ENCODE measurements around the gene VWA5A.
"Not testable (repeated sequence)": the region's sequence is repeated elsewhere in the genome, so short reads cannot be mapped to it uniquely, and the experiment has no call there.

VWA5A gene

DNA sequence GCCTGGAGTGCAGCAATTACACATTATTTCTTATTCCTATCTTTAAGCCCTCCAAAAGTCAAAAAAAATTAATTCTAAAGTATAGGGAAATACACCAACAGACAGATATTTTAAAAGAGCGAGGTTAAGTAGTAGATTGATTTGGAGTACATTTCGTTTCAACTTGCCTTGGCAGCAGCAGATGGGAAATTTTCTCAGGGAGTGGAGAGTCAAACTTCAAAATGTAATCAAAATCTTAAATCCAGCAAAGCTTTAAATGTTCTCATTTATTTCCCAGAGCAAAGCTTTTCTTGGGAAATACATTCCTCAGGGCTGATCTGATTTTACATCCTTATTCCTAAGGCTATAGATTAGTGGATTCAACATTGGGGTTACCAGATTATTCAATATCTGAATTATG lies 21.9 kb upstream of the VWA5A start:
- DNase-seq: no peak

DNA sequence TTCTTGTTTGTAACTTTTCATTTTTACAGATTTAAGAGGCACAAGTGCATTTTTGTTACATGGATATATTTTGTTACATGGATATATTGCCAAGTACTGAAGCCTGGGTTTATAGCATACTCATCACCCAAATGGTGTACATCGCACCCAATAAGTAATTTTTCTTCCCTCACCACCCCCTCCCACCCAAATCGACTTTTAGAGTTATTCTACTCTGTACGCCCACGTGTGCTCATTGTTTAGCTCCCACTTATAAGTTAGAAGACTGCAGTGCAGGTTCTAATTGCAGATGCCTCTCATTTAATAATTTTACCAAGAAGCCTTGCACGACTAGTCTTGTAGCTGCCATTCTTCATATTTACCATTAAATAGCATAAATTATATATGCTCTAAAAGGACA lies 20.5 kb upstream of the VWA5A start:
- DNase-seq: no peak

GRCh38 chr11:124096364-124096763 lies 18.9 kb upstream of the VWA5A start:
- DNase-seq: no peak

DNA sequence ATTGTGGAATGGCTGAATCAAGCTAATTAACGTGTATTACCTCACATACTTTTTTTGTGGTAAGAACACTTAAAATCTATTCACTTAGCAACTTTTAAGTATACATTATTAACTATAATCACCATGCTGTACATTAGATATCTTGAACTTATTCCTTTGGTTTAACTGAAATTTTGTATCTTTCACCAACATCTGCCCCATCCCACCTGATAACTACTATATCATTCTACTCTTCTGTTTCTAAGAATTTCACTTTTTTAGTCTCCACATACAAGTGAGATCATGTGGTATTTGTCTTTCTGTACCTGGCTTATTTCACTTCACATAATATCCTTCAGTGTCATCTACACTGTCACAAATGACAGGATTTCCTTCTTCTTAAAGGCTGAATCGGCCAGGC lies 17.1 kb upstream of the VWA5A start:
- no peak for DNase-seq

DNA sequence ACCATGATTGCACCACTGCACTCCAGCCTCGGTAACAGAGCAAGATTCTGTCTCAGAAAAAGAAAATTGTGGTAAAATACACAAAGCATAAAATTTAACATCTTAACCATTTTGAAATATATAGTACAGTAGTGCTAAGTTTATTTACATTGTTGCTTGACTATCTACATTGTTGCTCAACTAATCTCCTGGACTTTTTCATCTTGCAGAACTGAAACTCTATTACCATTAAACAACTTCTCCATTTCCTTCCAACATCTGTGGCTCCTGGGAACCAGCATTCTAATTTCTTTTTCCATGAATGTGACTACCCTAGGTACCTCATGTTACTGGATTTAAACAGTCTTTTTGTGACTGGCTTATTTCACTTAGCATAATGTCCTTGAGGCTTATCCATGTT lies 13.5 kb upstream of the VWA5A start:
- DNase-seq: no peak

GRCh38 chr11:124108156-124108555 lies 7.1 kb upstream of the VWA5A start:
- DNase-seq: no peak

GRCh38 chr11:124109377-124109776 lies 5.9 kb upstream of the VWA5A start:
- no peak for DNase-seq

GRCh38 chr11:124110201-124110600 lies 5.0 kb upstream of the VWA5A start:
- DNase-seq: no peak

- DNase-seq: no peak
These were observed 1.4 kb upstream of the VWA5A start for GRCh38 chr11:124113890-124114289.

DNA sequence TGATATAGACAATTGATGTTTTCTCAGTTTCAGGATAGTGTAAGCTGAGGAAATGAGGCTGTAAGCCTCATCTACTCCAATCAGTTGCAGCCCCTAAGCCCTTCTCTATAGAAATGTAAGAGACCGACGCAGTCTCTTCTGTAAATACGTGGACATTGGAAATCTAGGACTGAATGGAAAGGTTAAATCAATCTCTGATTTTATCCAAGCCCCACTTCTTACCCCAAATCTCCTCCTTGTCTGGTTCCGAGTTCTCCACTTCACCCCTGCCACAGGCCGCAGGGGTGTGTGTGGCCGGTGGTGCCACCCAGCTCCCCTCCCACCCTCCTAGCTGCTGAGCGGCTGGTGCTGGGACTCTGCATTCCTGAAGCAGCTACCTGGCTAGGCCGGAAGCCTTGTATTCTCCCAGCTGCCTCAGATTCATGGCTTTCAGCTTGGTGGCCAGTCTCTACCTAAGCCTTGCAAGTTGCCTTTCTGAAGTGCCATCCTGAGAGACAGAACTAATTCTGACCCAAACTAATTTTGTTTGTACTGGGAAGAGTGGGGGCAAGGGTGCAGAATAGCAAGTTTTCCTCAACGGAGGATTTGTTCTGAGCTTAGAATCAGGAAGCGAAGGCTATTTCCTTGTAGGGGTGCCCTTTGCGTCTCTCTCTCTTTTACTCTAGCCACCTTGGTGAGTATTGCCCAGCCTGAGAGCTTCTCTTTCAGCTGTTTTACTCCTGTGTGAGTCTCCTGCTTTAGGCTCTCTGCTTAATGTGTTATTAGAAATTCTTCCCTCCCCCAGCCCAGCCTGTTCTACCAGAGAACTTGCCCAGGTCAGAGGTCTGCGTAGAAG lies 749 bp downstream of the VWA5A start:
- peak; percentile 20 for DNase-seq

DNA sequence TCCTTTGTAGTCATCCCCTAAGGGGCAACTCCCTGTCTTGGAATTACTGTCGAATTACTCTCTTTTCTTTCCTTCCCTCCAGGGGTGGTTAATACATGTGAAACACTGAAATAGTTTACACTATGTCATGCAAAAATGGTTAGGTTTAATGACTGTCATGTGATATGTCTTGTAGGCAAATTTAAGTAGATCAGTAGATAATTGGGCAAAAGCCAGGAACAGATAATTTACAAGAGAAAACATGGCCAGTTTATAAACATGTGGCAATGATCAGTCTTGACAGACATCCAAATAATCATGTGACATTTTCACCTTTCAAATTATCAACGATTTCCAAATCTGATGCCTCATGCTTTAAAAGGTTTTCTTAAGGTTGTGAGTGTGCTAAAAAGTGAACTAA lies 3.9 kb downstream of the VWA5A start:
- no peak for DNase-seq

- DNase-seq: no peak
These were observed 5.6 kb downstream of the VWA5A start for GRCh38 chr11:124120891-124121290.

- no peak for DNase-seq
These were observed 6.9 kb downstream of the VWA5A start for GRCh38 chr11:124122123-124122522.

GRCh38 chr11:124123622-124124021 lies 8.4 kb downstream of the VWA5A start:
- DNase-seq: no peak

- DNase-seq: not testable (repeated sequence)
These were observed 11.9 kb downstream of the VWA5A start for GRCh38 chr11:124127134-124127533.

DNA sequence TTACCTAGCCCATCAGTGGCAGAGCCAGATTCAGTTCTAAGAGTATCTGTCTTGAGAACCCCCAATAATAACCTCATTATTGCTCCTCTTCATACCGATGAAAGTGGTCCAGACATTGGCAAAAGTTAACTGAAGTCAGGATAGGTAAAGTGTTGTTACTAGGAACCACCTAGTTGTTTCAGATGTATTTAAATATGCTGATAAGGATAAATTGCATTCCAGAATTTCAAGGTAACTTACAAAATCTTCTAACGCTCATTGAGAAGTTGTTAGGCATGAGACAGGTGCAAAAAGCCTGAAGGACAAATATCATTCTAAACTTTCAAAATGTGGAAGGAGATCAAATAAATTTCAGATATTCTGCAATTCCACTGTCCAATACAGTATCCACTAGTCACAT lies 27.8 kb downstream of the VWA5A start:
- no peak for DNase-seq

- no peak for DNase-seq
These were observed 32.7 kb downstream of the VWA5A start for GRCh38 chr11:124147951-124148350.

GRCh38 chr11:124150684-124151083 lies 35.4 kb downstream of the VWA5A start:
- DNase-seq: no peak

- no peak for DNase-seq
These were observed 37.6 kb downstream of the VWA5A start for GRCh38 chr11:124152770-124153407.

DNA sequence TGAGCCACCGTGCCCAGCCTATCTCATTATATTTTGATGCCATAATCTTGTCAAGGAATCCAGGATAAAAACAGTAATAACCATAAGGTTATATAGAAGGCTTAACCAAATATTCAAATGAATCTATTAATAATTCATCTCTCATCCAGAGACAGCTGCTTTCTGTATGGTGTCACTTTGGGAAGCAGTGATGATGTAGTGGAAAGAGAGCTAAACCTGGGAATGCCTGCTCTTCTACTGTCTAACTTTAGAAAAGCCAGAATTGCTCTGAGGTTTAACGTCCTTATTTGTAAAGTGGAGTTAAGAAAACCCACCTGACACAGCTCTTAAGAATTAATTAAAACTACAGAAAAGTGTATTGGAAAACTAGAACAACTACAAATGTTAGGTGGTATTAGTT lies 38.6 kb downstream of the VWA5A start:
- DNase-seq: no peak

DNA sequence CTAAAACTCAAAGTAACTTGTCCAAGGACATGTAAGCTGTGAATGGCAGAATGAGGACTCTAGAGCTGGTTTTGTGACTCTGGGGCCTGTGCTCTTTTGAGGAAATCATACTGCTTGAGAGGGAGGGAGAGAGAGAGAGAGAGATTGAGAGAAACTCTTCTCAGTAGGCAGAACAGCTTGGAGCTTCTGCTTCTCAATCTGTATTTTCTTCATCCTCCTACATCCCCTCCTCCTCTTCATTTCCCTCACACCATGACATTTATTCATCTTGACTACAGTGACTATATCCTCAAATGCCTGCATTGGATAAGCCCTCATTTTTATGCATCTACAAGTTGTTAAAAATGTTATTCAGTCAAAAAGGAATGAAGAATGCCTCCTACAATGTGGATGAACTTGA lies 44.2 kb downstream of the VWA5A start:
- no peak for DNase-seq

DNA sequence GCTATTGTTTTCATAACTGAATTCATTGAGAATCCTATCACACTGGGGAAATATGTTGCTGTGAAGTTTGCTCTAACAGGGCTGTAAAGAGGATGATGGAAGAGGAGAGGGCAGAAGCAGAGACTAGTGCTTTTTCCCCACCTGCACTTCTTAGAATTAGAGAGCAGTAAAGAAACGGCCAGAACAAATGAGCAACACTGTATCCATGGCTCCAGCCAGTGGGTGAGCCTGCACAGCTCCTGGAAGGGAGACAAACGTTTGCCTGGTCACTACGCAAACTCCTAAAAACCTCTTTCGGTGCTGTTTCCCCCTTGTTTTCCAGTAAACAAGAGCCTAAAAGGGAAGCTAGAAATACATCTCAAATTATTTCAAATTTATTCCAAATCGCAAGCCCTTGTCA lies 45.7 kb downstream of the VWA5A start:
- no peak for DNase-seq

DNA sequence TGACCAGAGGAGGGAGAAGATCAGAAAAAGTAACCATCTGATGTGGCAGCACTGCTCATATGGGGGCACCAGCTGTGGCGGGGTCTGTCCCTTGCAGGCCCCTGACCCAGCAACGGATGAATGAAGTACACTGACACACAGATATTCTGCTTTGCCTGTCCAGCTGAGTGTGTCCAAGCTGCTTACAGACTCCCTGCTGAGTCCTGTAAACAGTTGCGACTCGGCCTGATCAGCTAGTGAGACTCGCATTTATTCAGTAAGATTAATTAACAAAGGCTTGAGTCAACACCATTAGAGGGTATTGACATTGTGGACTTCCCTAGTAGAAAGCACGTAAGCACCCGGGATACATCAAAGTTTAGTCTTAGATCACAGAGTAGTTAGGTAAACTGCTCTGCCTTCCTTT lies 52.6 kb downstream of the VWA5A start:
- DNase-seq: no peak

- no peak for DNase-seq
These were observed 53.5 kb downstream of the VWA5A start for GRCh38 chr11:124168796-124169195.

GRCh38 chr11:124170315-124170714 lies 55.1 kb downstream of the VWA5A start:
- DNase-seq: not testable (repeated sequence)
